ENCODE data around the gene UBR2.

UBR2 gene

DNA sequence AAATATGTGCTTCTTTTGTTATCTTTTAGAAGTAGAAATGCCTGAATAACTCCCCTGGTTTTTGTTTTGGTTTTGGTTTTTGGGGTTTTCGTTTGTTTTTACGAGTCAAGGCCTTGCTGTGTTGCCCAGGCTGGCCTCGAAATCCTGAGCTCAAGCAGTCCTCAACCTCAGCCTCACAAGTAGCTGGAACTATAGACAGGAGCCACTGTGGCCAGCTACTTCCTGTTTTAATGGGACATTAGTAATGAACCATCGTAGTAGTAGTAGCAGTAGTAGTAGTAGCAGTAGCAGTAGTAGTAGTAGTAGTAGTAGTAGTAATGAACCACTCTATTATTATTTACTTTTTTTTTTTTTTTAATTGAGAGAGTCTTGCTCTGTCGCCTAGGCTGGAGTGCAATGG, 66.0 kb downstream of the UBR2 start:
- peaks cover 38% of the 10 kb centered on the region; the same call in 1 of the 2 replicates for H3K36me3 ChIP-seq (ENCODE audit: insufficient read depth, low read length)
- no peaks in the 10 kb centered on the region for H3K27me3 ChIP-seq (ENCODE audit: insufficient read depth, low read length, poor library complexity, severe bottlenecking)
- H3K9me2 ChIP-seq (replicated peaks; ENCODE audit: low read depth, low read length), result no peaks in the 10 kb centered on the region
- no peak for TF ChIP-seq EZH2phosphoT487 (IDR thresholded peaks at IDR 0.05; ENCODE audit: borderline replicate concordance)
- no peak for TF ChIP-seq CTCF (conservative IDR thresholded peaks at IDR 0.05; ENCODE audit: low read length)
- peak overlapping the region; percentile 33 for H3K4me2 ChIP-seq (ENCODE audit: low read depth, low read length, poor library complexity, severe bottlenecking)
- 0 out of 2 replicates have a peak, but pooled peaks cover 3% of the 10 kb centered on the region for H3F3A ChIP-seq (ENCODE audit: low read depth)
- H4K20me1 ChIP-seq (ENCODE audit: insufficient read depth, low read length, poor library complexity, severe bottlenecking), result no peaks in the 10 kb centered on the region
- no peaks in the 10 kb centered on the region for H3K9me3 ChIP-seq (ENCODE audit: insufficient read depth, low read depth, low read length)
- no peak overlapping the region for H3K9ac ChIP-seq (ENCODE audit: low read depth, low read length, poor library complexity, severe bottlenecking)
- H2AFZ ChIP-seq (ENCODE audit: low read length), result no peak overlapping the region
- H3K4me1 ChIP-seq (ENCODE audit: insufficient read depth, low read length, poor library complexity, severe bottlenecking), result peaks cover 7% of the 10 kb centered on the region
- H3K4me3 ChIP-seq (ENCODE audit: low read length, poor library complexity, severe bottlenecking), result no peak overlapping the region
- H3K79me2 ChIP-seq (ENCODE audit: insufficient read depth, low read length), result no peaks in the 10 kb centered on the region

DNA sequence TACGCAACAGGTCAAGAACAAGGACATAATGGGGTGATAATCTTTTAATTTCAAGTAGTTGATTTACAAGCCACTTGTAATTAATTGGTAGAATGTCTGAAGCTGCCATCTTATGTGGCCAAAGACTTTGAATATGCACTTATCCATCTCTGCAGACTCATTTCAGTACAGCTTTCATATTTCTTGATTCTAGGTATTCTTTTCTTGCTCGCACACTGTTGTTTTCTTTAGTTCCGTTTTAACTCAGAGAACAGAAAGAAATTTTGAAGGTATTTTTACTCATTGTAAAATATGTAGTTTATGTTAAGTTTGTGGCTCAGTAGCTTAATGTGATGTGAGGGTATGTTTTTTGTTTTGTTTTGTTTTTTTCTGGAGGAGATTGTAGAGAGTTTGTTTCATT, 73.9 kb downstream of the UBR2 start:
- no peak overlapping the region for H2AFZ ChIP-seq (ENCODE audit: low read length)
- TF ChIP-seq CTCF (conservative IDR thresholded peaks at IDR 0.05; ENCODE audit: low read length) (no peak), EZH2phosphoT487 (IDR thresholded peaks at IDR 0.05; ENCODE audit: borderline replicate concordance) (no peak)
- no peaks in the 10 kb centered on the region for H3K79me2 ChIP-seq (ENCODE audit: insufficient read depth, low read length)

DNA sequence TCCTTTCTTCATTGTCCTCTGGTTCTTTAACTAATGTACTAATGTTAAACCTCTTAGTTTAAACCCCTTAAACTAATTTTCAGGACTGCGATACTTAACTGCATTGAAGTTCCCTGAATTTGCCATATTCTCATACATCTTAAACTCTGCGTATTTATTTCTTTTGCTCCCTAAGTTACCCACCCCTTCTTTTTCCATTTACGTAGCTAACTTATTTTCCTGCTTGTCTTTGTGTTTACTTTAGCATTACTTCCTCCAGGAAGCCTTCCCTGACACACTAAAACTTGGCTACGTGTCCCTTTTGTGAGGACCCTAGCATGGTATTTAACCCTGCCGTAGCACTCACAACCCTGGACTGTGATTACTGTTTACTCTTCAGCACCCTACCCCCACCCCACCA, 79.0 kb downstream of the UBR2 start:
- Histone ChIP-seq H2AFZ (ENCODE audit: low read length) (no peak overlapping the region), H3K4me1 (ENCODE audit: insufficient read depth, low read length, poor library complexity, severe bottlenecking) (peaks cover 9% of the 10 kb centered on the region), H3K36me3 (ENCODE audit: insufficient read depth, low read length) (peaks cover 52% of the 10 kb centered on the region; the same call in 1 of the 2 replicates), H4K20me1 (ENCODE audit: insufficient read depth, low read length, poor library complexity, severe bottlenecking) (peaks cover 4% of the 10 kb centered on the region), H3K9me2 (replicated peaks; ENCODE audit: low read depth, low read length) (no peaks in the 10 kb centered on the region), H3K79me2 (ENCODE audit: insufficient read depth, low read length) (no peaks in the 10 kb centered on the region), H3K4me2 (ENCODE audit: low read depth, low read length, poor library complexity, severe bottlenecking) (no peak overlapping the region), H3K27me3 (ENCODE audit: insufficient read depth, low read length, poor library complexity, severe bottlenecking) (no peaks in the 10 kb centered on the region), H3K4me3 (ENCODE audit: low read length, poor library complexity, severe bottlenecking) (no peak overlapping the region), H3K9me3 (ENCODE audit: insufficient read depth, low read depth, low read length) (no peaks in the 10 kb centered on the region), H3F3A (ENCODE audit: low read depth) (no peaks in the 10 kb centered on the region), H3K9ac (ENCODE audit: low read depth, low read length, poor library complexity, severe bottlenecking) (no peak overlapping the region)
- no peak for TF ChIP-seq CTCF (conservative IDR thresholded peaks at IDR 0.05; ENCODE audit: low read length)

More for the DNA sequence above, 73.9 kb downstream of the UBR2 start:
- no peaks in the 10 kb centered on the region for H3K9me3 ChIP-seq (ENCODE audit: insufficient read depth, low read depth, low read length)
- peaks cover 4% of the 10 kb centered on the region for H4K20me1 ChIP-seq (ENCODE audit: insufficient read depth, low read length, poor library complexity, severe bottlenecking)
- H3K36me3 ChIP-seq (ENCODE audit: insufficient read depth, low read length), result peaks cover 61% of the 10 kb centered on the region; the same call in 1 of the 2 replicates
- no peak overlapping the region for H3K4me2 ChIP-seq (ENCODE audit: low read depth, low read length, poor library complexity, severe bottlenecking)
- H3K4me3 ChIP-seq (ENCODE audit: low read length, poor library complexity, severe bottlenecking), result no peak overlapping the region
- no peaks in the 10 kb centered on the region for H3K9me2 ChIP-seq (replicated peaks; ENCODE audit: low read depth, low read length)
- no peak overlapping the region for H3K9ac ChIP-seq (ENCODE audit: low read depth, low read length, poor library complexity, severe bottlenecking)
- peaks cover 9% of the 10 kb centered on the region for H3K4me1 ChIP-seq (ENCODE audit: insufficient read depth, low read length, poor library complexity, severe bottlenecking)
- H3F3A ChIP-seq (ENCODE audit: low read depth), result no peaks in the 10 kb centered on the region
- no peaks in the 10 kb centered on the region for H3K27me3 ChIP-seq (ENCODE audit: insufficient read depth, low read length, poor library complexity, severe bottlenecking)

All from Loucy (cell line).